Stimulated activated CD4-positive, alpha-beta T cell treated with anti-CD3 and anti-CD28 coated beads, TNF-alpha, amount 100 ng/mL, for 1 hour (primary cell): ENCODE measurements around the gene LGALS3BP.
"Not testable (repeated sequence)": the region's sequence is repeated elsewhere in the genome, so short reads cannot be mapped to it uniquely, and the experiment has no call there.

ENCODE experiments used
- DNase-seq, 3 donors: peaks; one replicate each; pipeline ENCODE4 v3.0.0-alpha.2; 2020; ENCODE audit warnings: low read depth in 3 of 3, low spot score in 1 of 3

The LGALS3BP gene

GRCh38 chr17:78979780-78980623 is at the start of gene LGALS3BP:
TSS of gene LGALS3BP (minus strand) at chr17:78979923. CDS start at chr17:78977191, 2,732 bp downstream.
- no peak for DNase-seq

DNA sequence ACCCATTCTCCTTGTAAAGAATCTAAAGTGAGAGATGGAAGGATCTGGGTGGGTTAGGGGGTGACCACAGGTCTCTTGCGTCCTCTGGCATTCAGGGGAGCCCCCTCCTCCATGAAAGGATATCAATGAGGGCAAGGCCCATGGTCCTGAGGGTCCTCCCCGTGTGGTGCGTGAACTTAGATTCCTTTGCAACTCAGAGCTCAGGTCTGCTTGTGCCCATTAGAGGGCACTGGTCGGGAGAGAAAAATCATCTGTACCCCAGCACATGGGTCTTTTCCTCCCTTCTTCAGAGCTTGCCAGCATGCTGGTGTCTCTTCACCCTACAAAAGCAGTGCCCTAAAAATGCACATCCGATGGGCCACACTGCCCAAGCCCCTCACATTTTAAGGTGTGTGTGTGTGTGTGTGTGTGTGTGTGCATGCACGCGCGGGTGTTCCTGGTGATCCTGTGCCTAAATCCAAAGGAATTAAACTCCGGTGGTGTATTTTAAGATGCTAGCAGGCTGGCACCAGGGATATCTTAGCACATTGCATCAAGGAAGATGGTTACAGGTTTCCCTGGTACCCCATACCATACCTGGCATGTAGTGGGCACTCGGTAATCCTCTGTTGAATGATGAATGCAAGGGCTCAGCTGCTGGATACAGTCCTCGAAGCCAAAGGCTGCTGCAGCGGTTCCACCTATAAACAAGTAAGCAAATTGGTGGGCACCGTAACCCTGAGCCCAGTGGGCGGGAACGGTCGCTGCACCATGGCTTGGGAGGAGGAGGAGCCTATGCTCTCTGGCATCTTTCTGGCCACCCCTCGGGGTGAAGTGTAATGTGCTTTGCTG is 49.0 kb upstream of the LGALS3BP start:
- DNase-seq, result no peak

GRCh38 chr17:79027925-79028491 is 48.3 kb upstream of the LGALS3BP start:
- no peak for DNase-seq

DNA sequence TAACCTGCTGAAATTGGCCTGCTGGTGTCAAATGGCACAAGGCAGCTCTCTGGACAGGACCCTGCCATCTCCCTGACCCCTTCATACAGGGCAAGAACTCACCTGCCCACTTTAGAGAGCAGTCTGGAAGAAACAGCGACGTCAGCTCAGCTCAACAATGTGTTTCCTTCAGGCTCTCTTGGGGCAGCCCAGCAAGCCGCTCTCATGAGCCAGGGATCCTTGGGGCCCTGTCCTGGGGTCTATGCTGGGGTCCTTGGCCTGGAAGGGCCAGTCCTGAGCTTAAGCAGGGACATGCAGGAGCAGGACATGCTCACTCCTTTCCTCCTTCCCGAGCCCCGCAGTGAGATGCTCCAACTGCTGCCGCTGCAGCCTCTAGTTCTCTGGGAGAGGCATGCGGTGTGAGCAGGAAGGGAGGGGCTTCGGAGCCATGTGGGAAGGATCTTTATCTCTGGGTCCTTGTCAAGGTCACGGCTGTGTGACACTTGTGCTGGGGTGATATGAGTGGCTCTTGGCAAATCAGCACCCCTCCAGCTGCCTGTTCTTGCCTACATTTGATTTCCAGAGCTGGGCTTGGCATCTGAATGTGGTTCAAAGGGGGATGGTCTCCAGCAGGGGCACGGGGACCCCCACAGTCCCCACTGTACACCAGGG is 47.7 kb upstream of the LGALS3BP start:
- DNase-seq, result no peak

- no peak for DNase-seq
Measured at GRCh38 chr17:79026376-79027273, 46.9 kb upstream of the LGALS3BP start.

DNA sequence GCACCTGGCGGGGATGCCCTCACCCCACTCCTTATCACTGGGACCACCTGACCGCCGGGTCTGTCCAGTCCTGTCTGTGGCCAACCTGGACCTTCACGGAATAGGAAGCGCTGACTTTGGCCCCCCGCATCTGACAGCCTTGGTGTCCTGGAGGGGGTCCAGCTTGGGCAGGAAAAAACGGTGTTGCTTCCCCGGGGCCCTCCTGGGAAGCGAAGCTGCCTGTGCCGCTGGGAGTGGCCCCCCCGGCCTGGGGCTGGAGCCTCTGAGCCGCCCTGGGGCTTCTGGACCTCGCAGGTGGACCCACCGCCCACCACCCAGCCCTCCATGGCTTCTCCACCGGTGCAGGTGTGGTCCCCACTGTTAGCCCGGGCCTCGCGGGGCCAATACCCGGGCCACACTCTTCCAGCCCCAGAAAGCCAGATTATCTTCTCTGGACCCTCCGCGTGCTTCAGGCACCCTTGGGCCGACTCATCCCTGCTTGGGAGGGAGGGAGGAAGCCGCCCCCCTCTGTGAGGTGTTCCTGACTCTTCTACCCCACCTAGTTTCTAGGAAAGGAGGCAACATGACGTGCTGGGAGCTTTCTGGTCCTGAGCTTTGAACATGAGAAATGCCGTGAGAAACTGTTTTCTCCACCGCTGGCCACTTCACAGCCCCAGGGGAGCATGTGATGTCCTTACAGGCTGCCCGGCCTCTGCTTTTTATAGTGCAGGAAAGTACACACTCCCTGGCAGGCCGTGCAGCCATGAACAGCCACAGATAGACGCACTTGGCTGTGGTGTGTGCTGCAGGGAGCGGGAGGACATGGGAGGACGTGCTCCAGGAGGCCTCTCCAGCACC is 45.4 kb upstream of the LGALS3BP start:
- DNase-seq, result no peak

- DNase-seq, result no peak
Measured at GRCh38 chr17:79023886-79024771, 44.4 kb upstream of the LGALS3BP start, which contains the start of gene C1QTNF1. TSS of gene C1QTNF1 (plus strand) at chr17:79024169. CDS start at chr17:79043969, 19,800 bp downstream.

GRCh38 chr17:79023180-79023705 is 43.5 kb upstream of the LGALS3BP start:
- no peak for DNase-seq

GRCh38 chr17:79022507-79022991 is 42.8 kb upstream of the LGALS3BP start:
- DNase-seq, result no peak

DNA sequence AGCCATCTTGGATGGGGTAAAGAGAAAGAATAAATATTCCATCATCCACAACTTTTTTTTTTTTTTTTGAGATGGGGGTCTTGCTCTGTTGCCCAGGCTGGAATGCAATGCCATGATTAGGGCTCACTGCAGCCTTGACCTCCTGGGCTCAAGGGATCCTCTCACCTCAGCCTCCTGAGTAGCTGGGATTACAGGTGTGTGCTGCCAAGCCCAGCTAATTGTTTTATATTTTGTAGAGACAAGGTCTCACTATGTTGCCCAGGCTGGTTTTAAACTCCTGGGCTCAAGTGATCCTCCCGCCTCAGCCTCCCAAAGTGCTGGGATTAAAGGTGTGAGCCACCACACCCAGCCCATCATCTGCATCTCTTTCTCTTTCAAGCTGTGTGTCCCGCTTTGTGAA is 42.2 kb upstream of the LGALS3BP start:
- DNase-seq, result not testable (repeated sequence)

DNA sequence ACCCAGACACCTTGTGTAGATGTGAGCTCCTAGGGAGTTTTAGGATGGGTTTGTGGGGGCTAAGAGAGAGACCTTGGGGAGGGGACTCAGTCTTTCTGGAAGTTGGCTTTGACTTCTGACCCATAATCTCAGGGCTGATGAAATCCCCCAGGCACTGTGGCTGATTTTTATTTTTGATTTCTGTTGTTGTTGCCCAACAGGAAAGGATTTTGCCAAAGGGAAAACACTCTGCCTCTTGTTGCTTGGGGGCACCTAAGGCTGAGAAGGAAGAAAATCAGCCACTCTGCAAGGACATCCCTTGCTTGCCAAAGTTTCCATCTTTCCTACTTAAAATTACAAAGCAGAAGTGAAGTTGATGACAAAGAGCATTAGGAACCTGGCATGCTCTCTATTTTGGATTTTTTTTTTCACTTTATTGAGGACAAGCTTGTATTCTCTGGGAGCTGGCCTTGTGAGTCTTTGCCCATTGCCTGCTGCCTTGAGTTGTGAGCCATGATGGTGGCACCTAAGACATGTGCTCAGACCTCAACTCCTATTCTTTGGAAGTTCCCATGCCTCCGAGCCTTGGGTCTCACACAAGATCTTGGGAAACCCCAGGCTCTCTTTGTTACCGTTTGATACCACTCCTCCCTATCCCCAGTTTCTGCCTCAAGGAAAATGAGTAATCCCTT is 41.0 kb upstream of the LGALS3BP start:
- no peak for DNase-seq

DNA sequence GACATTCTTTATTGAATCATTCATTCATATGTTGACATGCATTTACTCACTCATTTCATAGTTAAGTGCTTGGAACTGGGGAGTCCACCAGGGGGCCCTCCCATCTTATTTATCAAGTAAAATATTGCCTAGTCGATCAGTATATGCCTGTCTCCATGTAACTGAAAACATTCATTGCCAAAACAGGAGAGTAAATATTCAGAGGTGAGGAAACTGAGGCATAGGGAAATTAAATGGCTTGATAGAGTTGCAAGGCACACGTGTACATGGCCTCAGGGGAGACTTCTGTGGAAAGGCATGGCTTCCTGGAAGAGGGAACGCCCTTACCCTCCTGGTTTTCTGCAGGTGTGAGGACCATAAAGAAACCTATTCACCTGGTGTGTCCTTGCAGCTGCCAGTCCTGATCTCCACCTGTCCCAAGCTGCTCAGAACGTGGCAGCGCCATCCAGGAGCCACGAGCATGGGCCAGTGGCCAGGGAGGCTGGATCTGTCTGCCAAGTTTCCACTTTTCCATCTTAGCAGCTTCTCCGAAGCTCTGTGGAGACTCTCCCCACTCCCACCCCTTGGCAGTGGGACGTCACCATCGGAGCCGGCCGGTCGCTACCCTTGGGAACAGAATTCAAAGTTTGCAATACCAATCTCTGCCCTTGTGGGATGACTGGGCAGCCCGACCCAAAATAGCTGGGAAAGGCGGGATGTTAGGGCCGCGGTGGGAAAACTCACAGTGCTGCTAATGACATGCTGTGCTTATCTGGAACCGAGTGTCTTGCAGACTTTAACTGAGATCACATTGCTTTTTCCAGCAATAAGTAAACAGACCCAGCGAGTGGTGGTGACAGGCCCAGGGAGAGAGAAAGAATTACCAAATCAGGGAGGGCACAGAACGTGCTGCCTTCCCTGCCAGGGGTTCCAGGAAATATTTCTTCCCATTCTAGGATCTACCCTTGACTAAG is 40.2 kb upstream of the LGALS3BP start:
- DNase-seq, result peak in 1 of 3 donors; percentile 21

- DNase-seq, result no peak
Measured at GRCh38 chr17:79019261-79019631, 39.5 kb upstream of the LGALS3BP start.

DNA sequence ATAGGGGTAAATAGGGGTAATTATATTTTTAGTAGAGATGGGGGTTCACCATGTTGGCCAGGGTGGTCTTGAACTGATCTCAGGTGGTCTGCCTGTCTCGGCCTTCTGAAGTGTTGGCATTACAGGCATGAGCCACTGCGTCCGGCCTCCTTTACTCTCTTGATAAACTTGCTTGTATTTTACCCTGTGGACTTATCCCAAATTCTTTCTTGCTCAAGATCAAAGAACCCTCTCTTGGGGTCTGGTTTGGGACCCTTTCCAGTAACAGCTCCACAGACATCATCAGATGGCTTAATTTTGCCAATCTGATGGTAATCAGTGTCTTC is 38.6 kb upstream of the LGALS3BP start:
- DNase-seq, result no peak

DNA sequence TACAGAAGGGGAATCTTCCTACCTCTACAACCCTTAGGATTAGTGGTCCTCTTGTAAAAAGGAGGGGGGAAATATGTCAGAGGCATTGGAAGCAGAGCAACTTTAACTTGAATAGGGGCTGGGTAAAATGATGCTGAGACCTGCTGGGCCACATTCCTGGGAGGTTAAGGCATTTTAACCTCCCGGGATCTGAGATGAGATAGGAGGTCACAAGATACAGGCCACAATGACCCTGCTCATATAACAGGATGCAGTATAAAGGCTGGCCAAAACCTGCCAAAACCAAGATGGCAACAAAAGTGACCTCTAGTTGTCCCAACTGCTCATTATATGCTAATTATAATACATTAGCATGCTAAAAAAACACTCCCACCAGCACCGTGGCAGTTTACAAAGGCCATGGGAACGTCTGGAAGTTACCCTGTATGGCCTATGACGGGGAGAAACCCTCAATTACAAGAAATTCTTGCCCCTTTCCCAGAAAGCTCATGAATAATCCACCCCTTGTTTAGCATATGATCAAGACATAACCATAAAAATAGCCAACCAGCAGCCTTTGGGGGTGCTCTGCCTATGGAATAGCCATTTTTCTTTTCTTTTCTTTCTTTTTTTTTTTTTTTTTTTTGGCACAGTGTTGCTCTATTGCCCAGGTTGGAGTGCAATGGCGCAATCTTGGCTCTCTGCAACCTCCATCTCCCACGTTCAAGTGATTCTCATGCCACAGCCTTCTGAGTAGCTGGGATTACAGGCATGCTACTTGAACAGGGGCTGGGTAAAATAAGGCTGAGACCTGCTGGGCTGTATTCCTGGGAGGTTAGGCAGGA is 38.0 kb upstream of the LGALS3BP start:
- no peak for DNase-seq
